Measurements from ENCODE around the gene VCX3A. TPM values are rescaled to one million over a fixed set of nuclear protein-coding genes. Genes with fewer than 3 reads are reported as not detected.

Gene VCX3A
- total and polyA plus RNA-seq, 2 of the 4 experiments (the other 2 are of a cell fraction): not detected

DNA sequence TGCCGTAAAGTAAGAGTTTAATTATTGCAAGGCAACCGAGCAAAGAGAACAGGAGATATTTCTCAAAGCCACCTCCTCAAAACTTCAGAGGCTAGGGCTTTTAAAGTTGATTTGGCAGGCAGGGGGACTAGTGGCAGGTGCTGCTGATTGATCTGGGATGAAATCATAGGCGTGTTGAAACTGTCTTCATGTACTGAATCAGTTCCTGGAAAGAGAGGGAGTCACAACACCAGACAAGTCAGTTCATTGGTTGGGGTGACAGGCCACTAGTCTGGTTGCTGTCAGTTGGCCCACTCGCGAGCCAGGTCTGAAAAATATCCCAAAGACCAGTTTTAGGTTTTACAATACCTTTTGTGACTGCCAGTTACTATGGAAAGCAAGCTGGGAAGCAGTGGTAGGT lies 10.8 kb upstream of the VCX3A start:
- H3K18ac ChIP-seq (ENCODE audit: low read depth, low read length): no peak overlapping the region
- no peak overlapping the region for H3K56ac ChIP-seq (ENCODE audit: extremely low read depth, insufficient read depth, low read length)
- peaks cover 5% of the 10 kb centered on the region; the same call in 1 of the 2 replicates for H3K9me3 ChIP-seq (ENCODE audit: control insufficient read depth, insufficient read depth, low read length)
- H3K27me3 ChIP-seq (ENCODE audit: control insufficient read depth, insufficient read depth, low read length): no peaks in the 10 kb centered on the region
- no peak overlapping the region for H2BK15ac ChIP-seq (ENCODE audit: low read depth, low read length)
- in situ Hi-C loops (cut with MboI; ENCODE audit: low sequenced_read_pairs) (no loop called here), intact Hi-C loops (cut with micrococcal nuclease) (no loop called here), dilution Hi-C loops (cut with HindIII; ENCODE audit: low sequenced_read_pairs, unreplicated experiment) (no loop called here)
- H3K79me1 ChIP-seq (ENCODE audit: low read depth in 1 of 2, low read length in 2 of 2): no peaks in the 10 kb centered on the region
- no peak overlapping the region for H2BK120ac ChIP-seq (ENCODE audit: low read depth, low read length)
- H4K5ac ChIP-seq (ENCODE audit: low read depth, low read length): no peak overlapping the region
- TF ChIP-seq FOS (IDR thresholded peaks at IDR 0.05; ENCODE audit: low read depth, low read length) (no peak), CHD1 (IDR thresholded peaks at IDR 0.05; ENCODE audit: low read depth, low read length) (no peak), NFE2L2 (IDR thresholded peaks at IDR 0.05; ENCODE audit: low read depth, low read length) (no peak), MAZ (IDR thresholded peaks at IDR 0.05; ENCODE audit: borderline replicate concordance, low read depth, low read length) (no peak), RFX5 (IDR thresholded peaks at IDR 0.05; ENCODE audit: low read depth, low read length) (no peak), MAFK (IDR thresholded peaks at IDR 0.05; ENCODE audit: low read depth, low read length) (no peak), USF2 (IDR thresholded peaks at IDR 0.05; ENCODE audit: low read depth, low read length) (no peak)
- TF ChIP-seq, protein P1, sequence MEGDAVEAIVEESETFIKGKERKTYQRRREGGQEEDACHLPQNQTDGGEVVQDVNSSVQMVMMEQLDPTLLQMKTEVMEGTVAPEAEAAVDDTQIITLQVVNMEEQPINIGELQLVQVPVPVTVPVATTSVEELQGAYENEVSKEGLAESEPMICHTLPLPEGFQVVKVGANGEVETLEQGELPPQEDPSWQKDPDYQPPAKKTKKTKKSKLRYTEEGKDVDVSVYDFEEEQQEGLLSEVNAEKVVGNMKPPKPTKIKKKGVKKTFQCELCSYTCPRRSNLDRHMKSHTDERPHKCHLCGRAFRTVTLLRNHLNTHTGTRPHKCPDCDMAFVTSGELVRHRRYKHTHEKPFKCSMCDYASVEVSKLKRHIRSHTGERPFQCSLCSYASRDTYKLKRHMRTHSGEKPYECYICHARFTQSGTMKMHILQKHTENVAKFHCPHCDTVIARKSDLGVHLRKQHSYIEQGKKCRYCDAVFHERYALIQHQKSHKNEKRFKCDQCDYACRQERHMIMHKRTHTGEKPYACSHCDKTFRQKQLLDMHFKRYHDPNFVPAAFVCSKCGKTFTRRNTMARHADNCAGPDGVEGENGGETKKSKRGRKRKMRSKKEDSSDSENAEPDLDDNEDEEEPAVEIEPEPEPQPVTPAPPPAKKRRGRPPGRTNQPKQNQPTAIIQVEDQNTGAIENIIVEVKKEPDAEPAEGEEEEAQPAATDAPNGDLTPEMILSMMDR (conservative IDR thresholded peaks at IDR 0.05; ENCODE audit: low read depth, low read length): no peak
- no peak overlapping the region for H2BK5ac ChIP-seq (ENCODE audit: low read depth, low read length, poor library complexity, severe bottlenecking)
- no peak overlapping the region for H4K91ac ChIP-seq (ENCODE audit: insufficient read depth, low read depth, low read length)
- no peak overlapping the region for H3K14ac ChIP-seq (replicated peaks; ENCODE audit: low read depth, low read length)
- H3K9ac ChIP-seq (ENCODE audit: low read depth, low read length): no peak overlapping the region
- no peak overlapping the region for H3K4me3 ChIP-seq (ENCODE audit: insufficient read depth, low read depth, low read length)
- no peaks in the 10 kb centered on the region for H3K9me1 ChIP-seq (ENCODE audit: insufficient read depth, low read length)
- CTCF ChIA-PET: no interaction called here
- no peak overlapping the region for H3K4me2 ChIP-seq (ENCODE audit: low read depth, low read length)
- POLR2A ChIA-PET (ENCODE audit: unreplicated experiment): no interaction called here
- H2AFZ ChIP-seq (replicated peaks; ENCODE audit: low read length, poor library complexity): no peak overlapping the region
- no peak overlapping the region for H3K4ac ChIP-seq (ENCODE audit: low read depth, low read length)
- ATAC-seq (ENCODE audit: low read depth) (no peak), DNase-seq (no peak)
- H2AK9ac ChIP-seq (replicated peaks; ENCODE audit: low read depth, low read length, poor library complexity): no peak overlapping the region
- no peak overlapping the region for H3K23ac ChIP-seq (ENCODE audit: low read depth, low read length)
- WGBS, 2 experiments (ENCODE audit: extremely low coverage in 2 of 2, insufficient read length in 1 of 2): no CpG with 5 or more reads among the region's 5 CpGs
- no TSS peak for BruUV-seq (replicated peaks)
- no peak overlapping the region for H3K27ac ChIP-seq (ENCODE audit: insufficient read depth, low read length)
- no peaks in the 10 kb centered on the region for H3K4me1 ChIP-seq (ENCODE audit: control insufficient read depth, insufficient read depth, low read length)
- H3K36me3 ChIP-seq (ENCODE audit: control insufficient read depth, insufficient read depth, low read length): no peaks in the 10 kb centered on the region
- H4K8ac ChIP-seq (ENCODE audit: low read depth in 2 of 2, low read length in 2 of 2): no peak overlapping the region
- no peaks in the 10 kb centered on the region for H4K20me1 ChIP-seq (ENCODE audit: insufficient read depth, low read length)
- H2BK20ac ChIP-seq (ENCODE audit: low read depth, low read length): no peak overlapping the region
- H2AK5ac ChIP-seq (ENCODE audit: low read depth, low read length): no peak overlapping the region
